Astrocyte (in vitro differentiated cells and primary cell): Measurements from ENCODE around the gene SLC4A7. TPM values are rescaled to one million over a fixed set of nuclear protein-coding genes. Genes with fewer than 3 reads are reported as not detected.

ENCODE experiments used
- DNase-seq: peaks from one replicate; pipeline ENCODE4 v3.0.0-alpha.2; 2010; ENCODE audit warnings: low read depth
- FAIRE-seq: peaks from 2 replicates; lab custom pipeline; 2011; peaks lifted over from hg19 to GRCh38; lab: Jason Lieb, UNC
- H2AFZ ChIP-seq: 2 replicates; pipeline ENCODE4 v1.6.0; 2012; ENCODE audit warnings: low read depth, low read length, inconsistent platforms
- H3K27ac ChIP-seq: 2 replicates; pipeline ENCODE4 v1.5.1; 2011; ENCODE audit warnings: low read depth, low read length, inconsistent platforms
- H3K27me3 ChIP-seq: 2 replicates; pipeline ENCODE4 v1.6.0; 2011; ENCODE audit warnings: low read length, inconsistent platforms; ENCODE audit not compliant: insufficient read depth
- H3K36me3 ChIP-seq: 2 replicates; pipeline ENCODE4 v1.5.1; 2011; ENCODE audit warnings: low read length, inconsistent platforms; ENCODE audit not compliant: insufficient read depth
- H3K4me1 ChIP-seq: 2 replicates; pipeline ENCODE4 v1.5.1; 2011; ENCODE audit warnings: low read length, inconsistent platforms; ENCODE audit not compliant: insufficient read depth
- H3K4me2 ChIP-seq: 2 replicates; pipeline ENCODE4 v1.6.0; 2012; ENCODE audit warnings: low read length, inconsistent platforms
- H3K4me3 ChIP-seq: 2 replicates; pipeline ENCODE4 v1.5.1; 2011; ENCODE audit warnings: low read depth, mild to moderate bottlenecking, low read length, inconsistent platforms; ENCODE audit not compliant: insufficient read depth
- H3K79me2 ChIP-seq: 2 replicates; pipeline ENCODE4 v1.6.0; 2012; ENCODE audit warnings: mild to moderate bottlenecking, low read length, inconsistent platforms; ENCODE audit not compliant: insufficient read depth
- H3K9ac ChIP-seq: 2 replicates; pipeline ENCODE4 v1.6.0; 2012; ENCODE audit warnings: mild to moderate bottlenecking, low read length, inconsistent platforms
- H3K9me3 ChIP-seq: 2 replicates; pipeline ENCODE4 v1.5.1; 2012; ENCODE audit warnings: low read depth, mild to moderate bottlenecking, low read length, inconsistent platforms; ENCODE audit not compliant: insufficient read depth
- H4K20me1 ChIP-seq: 2 replicates; pipeline ENCODE4 v1.6.0; 2012; ENCODE audit warnings: low read length, inconsistent platforms; ENCODE audit not compliant: insufficient read depth
- H3K27ac Mint-ChIP-seq: one replicate; pipeline ENCODE4 v1.8.0; 2021; ENCODE audit warnings: mild to moderate bottlenecking, mixed read lengths; ENCODE audit not compliant: unreplicated experiment
- H3K27me3 Mint-ChIP-seq: one replicate; pipeline ENCODE4 v1.8.0; 2021; ENCODE audit warnings: low read depth, mixed read lengths; ENCODE audit not compliant: unreplicated experiment
- H3K36me3 Mint-ChIP-seq: one replicate; pipeline ENCODE4 v1.8.0; 2021; ENCODE audit warnings: low read depth, mixed read lengths; ENCODE audit not compliant: unreplicated experiment
- H3K4me1 Mint-ChIP-seq: one replicate; pipeline ENCODE4 v1.8.0; 2021; ENCODE audit warnings: low read depth, mixed read lengths; ENCODE audit not compliant: unreplicated experiment
- H3K4me3 Mint-ChIP-seq: one replicate; pipeline ENCODE4 v1.8.0; 2021; ENCODE audit warnings: mild to moderate bottlenecking, moderate library complexity, mixed read lengths; ENCODE audit not compliant: unreplicated experiment
- H3K9me3 Mint-ChIP-seq: one replicate; pipeline ENCODE4 v1.8.0; 2021; ENCODE audit warnings: mild to moderate bottlenecking, mixed read lengths; ENCODE audit not compliant: unreplicated experiment
- EZH2 ChIP-seq: IDR thresholded peaks from 2 replicates; pipeline ENCODE4 v1.6.1; 2012; ENCODE audit warnings: mild to moderate bottlenecking, low read length, inconsistent platforms; ENCODE audit not compliant: insufficient read depth
- total RNA-seq: library from RNA; stranded (reverse); gene quantifications from 2 replicates; pipeline ENCODE4 v1.2.1, GENCODE V29; 2021
- TF ChIP-seq, protein P1 (sequence below): IDR thresholded peaks from 2 replicates; pipeline ENCODE4 v1.5.1; 2011; ENCODE audit warnings: low read depth, mild to moderate bottlenecking, inconsistent platforms, low read length, moderate library complexity; ENCODE audit not compliant: insufficient read depth

Gene SLC4A7
- total RNA-seq, 1 donor from 2014 or later: 68.7 TPM

DNA sequence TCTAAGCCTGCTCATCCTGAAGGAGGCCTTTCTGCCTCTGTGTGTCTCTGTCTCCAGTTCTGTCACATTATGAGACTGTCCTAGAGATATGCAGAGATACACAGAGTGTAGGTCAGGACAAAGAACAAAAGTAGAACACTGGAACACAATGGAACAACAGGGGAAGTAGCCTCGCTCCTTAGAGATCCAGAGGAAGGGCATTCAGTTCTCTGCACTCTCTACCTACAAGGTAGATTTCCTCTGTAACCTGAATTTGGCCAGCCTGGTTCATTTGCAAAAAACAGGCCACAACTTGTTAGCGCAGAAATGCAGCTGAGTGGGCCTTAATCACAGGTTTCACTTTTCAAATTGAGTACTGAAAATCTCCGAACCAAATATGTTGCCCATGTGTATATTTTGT, 134.4 kb downstream of the SLC4A7 start:
- H3K27ac ChIP-seq: no peak overlapping the region
- no peaks in the 10 kb centered on the region for H4K20me1 ChIP-seq
- no peaks in the 10 kb centered on the region for H3K27me3 ChIP-seq
- FAIRE-seq (no peak), DNase-seq (no peak)
- H3K36me3 ChIP-seq: peaks cover 8% of the 10 kb centered on the region
- Mint-ChIP-seq H3K27ac (no peak overlapping the region), H3K36me3 (peaks cover 7% of the 10 kb centered on the region), H3K4me1 (no peaks in the 10 kb centered on the region), H3K4me3 (no peak overlapping the region), H3K9me3 (no peaks in the 10 kb centered on the region), H3K27me3 (no peaks in the 10 kb centered on the region)
- H3K4me2 ChIP-seq: no peak overlapping the region
- H3K9ac ChIP-seq: no peak overlapping the region
- no peak for TF ChIP-seq EZH2
- TF ChIP-seq, protein P1, sequence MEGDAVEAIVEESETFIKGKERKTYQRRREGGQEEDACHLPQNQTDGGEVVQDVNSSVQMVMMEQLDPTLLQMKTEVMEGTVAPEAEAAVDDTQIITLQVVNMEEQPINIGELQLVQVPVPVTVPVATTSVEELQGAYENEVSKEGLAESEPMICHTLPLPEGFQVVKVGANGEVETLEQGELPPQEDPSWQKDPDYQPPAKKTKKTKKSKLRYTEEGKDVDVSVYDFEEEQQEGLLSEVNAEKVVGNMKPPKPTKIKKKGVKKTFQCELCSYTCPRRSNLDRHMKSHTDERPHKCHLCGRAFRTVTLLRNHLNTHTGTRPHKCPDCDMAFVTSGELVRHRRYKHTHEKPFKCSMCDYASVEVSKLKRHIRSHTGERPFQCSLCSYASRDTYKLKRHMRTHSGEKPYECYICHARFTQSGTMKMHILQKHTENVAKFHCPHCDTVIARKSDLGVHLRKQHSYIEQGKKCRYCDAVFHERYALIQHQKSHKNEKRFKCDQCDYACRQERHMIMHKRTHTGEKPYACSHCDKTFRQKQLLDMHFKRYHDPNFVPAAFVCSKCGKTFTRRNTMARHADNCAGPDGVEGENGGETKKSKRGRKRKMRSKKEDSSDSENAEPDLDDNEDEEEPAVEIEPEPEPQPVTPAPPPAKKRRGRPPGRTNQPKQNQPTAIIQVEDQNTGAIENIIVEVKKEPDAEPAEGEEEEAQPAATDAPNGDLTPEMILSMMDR: no peak
- no peak overlapping the region for H3K4me3 ChIP-seq
- H3K9me3 ChIP-seq: no peaks in the 10 kb centered on the region
- H3K4me1 ChIP-seq: no peaks in the 10 kb centered on the region
- H3K79me2 ChIP-seq: no peaks in the 10 kb centered on the region
- H2AFZ ChIP-seq: no peak overlapping the region

DNA sequence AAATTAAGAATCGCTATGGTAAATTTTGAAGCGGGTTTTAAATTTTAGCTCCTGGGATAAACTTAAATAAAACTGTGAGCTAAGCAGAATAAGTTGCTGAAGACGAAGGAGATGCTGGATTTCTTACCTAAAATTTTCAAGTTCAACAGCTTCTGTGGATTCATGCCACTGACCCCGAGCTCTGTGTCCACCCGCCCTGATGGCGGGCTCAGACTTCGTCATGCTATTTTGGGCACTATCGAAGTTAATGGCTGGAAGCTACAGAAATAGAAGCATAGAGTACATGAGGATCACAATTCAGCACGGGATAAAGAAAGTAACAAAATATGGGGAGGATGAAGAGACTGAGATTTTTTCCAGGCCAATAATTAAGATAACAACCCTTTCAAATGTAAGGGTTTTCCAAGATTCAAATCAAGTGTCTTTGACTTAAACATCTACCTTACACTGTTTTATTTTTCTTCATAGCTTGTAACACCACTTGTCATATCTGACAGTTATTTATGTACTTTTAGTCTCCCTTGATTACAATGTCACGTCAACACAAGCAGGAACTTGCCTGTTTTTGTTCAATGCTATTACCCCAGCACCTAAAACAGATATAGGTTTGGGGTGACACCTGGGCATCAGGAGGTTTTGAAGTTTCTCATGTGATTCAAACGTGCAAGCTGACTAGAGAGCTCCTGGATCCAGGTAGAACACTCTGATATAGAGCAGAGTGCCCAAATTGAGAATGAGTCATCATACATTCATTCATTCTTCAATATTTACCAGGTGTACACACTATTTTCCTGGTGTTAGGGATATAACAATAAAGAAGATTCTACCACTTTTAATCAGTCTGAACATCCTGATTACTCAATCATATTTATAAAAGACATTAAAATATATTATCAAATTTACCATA, 138.0 kb downstream of the SLC4A7 start:
- Histone ChIP-seq H3K36me3 (peaks cover 11% of the 10 kb centered on the region), H3K79me2 (no peaks in the 10 kb centered on the region), H2AFZ (no peak overlapping the region), H3K27ac (no peak overlapping the region), H3K27me3 (no peaks in the 10 kb centered on the region), H3K4me3 (no peak overlapping the region), H4K20me1 (no peaks in the 10 kb centered on the region), H3K9ac (no peak overlapping the region), H3K4me2 (no peak overlapping the region), H3K9me3 (no peaks in the 10 kb centered on the region), H3K4me1 (no peaks in the 10 kb centered on the region)
- Mint-ChIP-seq H3K36me3 (peaks cover 7% of the 10 kb centered on the region), H3K9me3 (no peaks in the 10 kb centered on the region), H3K4me1 (peaks cover 5% of the 10 kb centered on the region), H3K27me3 (no peaks in the 10 kb centered on the region), H3K27ac (no peak overlapping the region), H3K4me3 (no peak overlapping the region)
- TF ChIP-seq EZH2: no peak
- TF ChIP-seq, protein P1: no peak
- no peak for FAIRE-seq
- no peak for DNase-seq

DNA sequence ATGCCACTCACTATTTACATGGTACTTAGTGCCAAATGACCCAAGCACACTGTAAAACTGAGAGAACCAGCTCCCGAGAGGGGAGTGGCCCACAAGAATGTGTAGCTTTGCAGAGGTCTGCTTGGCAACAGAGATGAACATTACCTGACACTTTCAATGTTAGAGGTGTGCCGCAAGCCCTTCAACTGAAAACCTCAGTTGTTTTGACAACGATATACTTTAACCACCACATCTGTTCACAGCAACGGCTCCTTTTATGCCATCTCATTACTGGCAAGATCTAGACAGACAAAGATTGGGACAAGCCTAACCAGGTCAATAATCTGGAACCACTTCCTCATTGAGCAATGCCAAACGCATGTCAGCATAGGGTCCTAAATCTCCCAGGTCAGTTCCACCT, 138.7 kb downstream of the SLC4A7 start:
- no peak for FAIRE-seq
- no peaks in the 10 kb centered on the region for H3K9me3 Mint-ChIP-seq
- Histone ChIP-seq H3K9ac (no peak overlapping the region), H3K9me3 (no peaks in the 10 kb centered on the region), H3K79me2 (no peaks in the 10 kb centered on the region), H3K36me3 (peaks cover 6% of the 10 kb centered on the region), H3K27me3 (no peaks in the 10 kb centered on the region), H3K4me3 (no peak overlapping the region), H4K20me1 (no peaks in the 10 kb centered on the region), H2AFZ (no peak overlapping the region), H3K4me1 (no peaks in the 10 kb centered on the region), H3K4me2 (no peak overlapping the region), H3K27ac (no peak overlapping the region)
- H3K4me3 Mint-ChIP-seq: no peak overlapping the region
- H3K36me3 Mint-ChIP-seq: peaks cover 7% of the 10 kb centered on the region
- H3K4me1 Mint-ChIP-seq: peaks cover 5% of the 10 kb centered on the region
- TF ChIP-seq, protein P1: no peak
- TF ChIP-seq EZH2: no peak
- no peak overlapping the region for H3K27ac Mint-ChIP-seq
- H3K27me3 Mint-ChIP-seq: no peaks in the 10 kb centered on the region
- DNase-seq: no peak
